Activated CD4-positive, CD25-positive, alpha-beta regulatory T cell (primary cell): ENCODE measurements around the gene E2F8.
"Not testable (repeated sequence)": the region's sequence is repeated elsewhere in the genome, so short reads cannot be mapped to it uniquely, and the experiment has no call there.

ENCODE experiments used
- DNase-seq, 4 experiments: peaks; one replicate each; lab custom pipeline; 2025; lab: John Stamatoyannopoulos, UW

The E2F8 gene, protein sequence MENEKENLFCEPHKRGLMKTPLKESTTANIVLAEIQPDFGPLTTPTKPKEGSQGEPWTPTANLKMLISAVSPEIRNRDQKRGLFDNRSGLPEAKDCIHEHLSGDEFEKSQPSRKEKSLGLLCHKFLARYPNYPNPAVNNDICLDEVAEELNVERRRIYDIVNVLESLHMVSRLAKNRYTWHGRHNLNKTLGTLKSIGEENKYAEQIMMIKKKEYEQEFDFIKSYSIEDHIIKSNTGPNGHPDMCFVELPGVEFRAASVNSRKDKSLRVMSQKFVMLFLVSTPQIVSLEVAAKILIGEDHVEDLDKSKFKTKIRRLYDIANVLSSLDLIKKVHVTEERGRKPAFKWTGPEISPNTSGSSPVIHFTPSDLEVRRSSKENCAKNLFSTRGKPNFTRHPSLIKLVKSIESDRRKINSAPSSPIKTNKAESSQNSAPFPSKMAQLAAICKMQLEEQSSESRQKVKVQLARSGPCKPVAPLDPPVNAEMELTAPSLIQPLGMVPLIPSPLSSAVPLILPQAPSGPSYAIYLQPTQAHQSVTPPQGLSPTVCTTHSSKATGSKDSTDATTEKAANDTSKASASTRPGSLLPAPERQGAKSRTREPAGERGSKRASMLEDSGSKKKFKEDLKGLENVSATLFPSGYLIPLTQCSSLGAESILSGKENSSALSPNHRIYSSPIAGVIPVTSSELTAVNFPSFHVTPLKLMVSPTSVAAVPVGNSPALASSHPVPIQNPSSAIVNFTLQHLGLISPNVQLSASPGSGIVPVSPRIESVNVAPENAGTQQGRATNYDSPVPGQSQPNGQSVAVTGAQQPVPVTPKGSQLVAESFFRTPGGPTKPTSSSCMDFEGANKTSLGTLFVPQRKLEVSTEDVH

DNA sequence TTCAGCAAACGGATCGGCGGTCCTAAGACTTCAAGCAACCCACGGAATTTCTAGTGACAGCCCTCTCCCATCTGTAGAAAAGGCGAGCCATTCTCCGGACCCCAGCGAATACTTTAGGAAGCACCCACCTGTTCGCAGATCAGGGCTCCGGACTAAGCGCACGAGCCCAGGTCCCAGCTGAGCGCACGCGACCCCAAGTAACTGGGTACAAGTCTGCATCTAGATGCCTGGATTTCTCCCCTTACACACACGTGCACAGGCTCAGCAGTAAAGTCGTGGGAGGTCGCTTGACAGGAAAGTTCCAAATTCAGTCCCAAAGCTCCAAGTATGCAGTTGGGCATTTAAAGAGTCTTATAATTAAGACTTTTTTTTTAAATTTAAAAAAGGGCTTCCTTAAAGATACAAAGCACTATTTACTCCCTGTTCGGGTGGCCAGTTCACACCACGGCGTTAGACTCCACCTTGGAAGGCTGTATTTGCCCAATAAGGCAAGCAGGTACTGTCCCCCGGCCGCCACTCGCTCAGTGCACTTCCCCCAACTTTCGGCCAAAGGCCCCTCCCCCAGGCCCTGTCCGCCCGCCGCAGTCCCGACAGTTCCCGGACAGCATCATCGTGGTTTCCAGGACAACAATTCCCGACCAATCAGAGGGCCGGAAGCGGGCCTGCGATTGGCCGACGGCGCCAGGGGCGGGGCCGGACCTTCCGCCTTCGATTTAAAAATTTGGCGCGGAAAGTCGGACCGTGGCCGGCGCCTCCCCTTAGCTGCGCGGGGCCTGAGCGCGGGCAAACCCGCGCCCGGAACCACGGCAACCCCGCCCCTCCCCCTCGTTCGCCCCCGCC is at the start of gene E2F8:
Gene E2F8 (minus strand): TSS at position 526 of the 840 bp plus-strand sequence. CDS start 824 bp downstream, outside the sequence.
- peak; percentile 53 to 69 (median 60) for DNase-seq

DNA sequence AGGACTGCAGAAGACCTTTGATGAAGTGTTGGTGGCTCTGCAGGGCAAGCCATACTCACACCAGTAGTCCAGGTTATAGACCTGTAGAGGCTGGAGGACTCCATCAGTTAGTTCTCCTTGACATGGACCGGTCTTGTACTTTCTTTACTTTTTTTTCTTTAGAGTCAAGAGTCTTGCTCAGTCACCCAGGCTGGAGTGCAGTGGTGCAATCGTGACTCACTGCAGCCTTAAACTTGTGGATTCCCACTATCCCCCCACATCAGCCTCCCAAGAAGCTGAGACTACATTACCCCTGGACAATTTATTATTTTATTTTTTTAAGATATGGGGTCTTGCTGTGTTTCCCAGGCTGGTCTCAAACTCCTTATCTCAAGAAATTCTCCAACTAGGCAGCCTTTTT is 49.6 kb upstream of the E2F8 start:
- DNase-seq: no peak

DNA sequence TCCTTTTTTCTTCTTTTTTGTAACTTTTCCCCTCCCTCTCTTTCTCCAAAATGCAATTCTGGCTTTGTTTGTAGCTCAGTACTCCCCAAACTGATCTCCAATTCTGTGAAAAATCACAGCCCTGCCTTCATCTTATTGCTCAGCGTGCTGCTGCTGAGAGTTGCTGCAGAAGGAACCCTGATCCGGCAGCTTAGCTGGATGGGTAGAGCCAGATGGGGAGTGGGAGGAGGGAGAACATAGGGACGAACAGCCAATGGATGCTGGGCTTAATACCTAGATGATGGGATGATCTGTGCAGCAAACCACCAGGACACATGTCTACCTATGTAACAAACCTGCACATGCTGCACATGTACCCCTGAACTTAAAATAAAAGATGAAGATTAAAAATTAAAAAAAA is 47.5 kb upstream of the E2F8 start:
- DNase-seq: no peak

DNA sequence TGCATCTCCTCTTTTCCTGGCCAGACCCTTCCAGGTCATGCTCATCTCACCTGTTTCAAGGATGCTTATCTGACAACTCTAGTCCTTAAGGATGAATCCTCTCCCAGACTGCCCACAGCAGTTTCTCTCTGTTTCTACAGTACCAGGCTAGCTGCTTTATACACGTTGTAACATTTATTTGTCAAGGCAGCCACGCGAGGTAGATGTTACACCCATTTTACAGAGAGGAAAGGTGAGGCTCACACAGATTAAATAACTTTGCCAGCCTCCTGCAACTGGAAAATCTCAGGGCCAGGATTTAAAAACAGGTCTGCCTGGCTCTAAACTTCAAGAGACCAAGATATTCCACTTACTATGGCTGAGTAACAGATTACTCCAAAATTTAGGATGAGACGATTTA is 45.7 kb upstream of the E2F8 start:
- DNase-seq: no peak

DNA sequence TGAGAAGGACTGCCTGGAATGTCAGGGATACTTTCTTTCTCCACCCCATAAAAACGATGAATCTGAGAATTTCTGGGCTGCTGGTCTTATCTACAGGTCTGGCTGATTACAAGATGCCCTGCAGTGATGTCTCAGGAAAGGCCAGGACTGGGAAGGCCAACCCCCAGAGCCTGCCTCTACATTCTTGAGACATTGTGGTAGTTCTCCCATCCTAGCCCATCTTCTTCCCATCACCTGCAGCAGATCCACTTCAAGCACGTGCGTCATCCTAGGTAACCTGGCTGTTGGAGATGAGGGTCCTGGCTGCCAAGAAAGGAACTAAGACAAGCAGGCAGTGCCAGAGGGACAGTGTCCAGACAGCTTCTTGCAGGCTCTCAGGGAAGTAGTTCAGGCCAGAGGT is 44.1 kb upstream of the E2F8 start:
- no peak for DNase-seq

DNA sequence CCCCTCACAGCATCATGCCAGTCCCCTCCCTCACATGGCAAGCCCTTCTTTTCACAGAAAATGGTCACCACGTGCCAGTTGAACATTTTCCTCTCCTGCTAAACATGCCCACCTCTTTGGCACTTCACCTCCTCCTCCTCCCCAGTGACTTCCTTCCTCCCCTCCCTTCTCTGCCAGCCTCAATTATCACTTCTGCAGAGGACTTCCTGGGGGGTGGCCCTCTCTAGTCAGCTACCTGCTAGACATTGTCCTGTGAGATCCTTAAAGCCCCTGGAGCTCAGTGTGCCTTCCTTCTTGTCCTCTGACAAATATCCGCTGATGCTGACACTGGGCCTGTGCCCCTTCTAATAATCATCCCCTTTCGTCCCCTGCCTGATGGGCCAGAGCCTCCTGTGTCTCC is 43.2 kb upstream of the E2F8 start:
- no peak for DNase-seq

DNA sequence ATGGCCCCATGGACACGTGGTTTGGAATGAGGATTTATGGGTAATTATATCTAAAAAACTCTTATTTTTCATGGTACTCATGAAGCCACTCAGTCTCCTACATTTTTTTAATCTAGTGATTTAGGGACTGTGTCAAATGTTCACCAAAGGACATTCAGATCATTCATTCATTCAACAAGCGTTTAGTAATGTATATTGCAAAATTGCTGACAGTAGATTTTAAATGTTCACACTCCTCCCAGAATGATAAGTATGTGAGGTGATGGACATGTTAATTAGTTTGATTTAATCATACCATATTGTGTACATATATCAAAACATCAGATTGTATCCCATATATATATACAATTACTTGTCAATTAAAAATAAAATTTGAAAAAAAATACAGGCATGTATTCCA is 40.8 kb upstream of the E2F8 start:
- DNase-seq: no peak

DNA sequence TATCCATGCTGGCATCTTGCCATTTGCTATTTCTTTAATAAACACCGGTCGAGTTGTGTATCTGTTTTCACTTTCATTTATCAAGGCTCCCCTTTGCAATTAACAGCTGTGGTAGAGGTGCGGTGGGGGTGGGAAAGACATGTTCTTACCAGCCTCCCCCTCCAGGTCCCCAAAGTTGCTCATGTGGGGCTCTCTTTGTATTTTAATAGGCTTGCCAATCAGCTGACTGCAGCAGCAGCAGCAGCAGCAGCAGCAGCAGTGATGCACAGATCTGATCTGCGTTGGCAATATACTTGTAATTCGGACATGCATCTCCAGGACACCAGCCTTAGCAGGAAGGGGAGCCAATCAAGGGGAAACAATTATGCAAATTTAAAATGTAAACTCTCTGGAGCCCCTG is 40.3 kb upstream of the E2F8 start:
- no peak for DNase-seq

DNA sequence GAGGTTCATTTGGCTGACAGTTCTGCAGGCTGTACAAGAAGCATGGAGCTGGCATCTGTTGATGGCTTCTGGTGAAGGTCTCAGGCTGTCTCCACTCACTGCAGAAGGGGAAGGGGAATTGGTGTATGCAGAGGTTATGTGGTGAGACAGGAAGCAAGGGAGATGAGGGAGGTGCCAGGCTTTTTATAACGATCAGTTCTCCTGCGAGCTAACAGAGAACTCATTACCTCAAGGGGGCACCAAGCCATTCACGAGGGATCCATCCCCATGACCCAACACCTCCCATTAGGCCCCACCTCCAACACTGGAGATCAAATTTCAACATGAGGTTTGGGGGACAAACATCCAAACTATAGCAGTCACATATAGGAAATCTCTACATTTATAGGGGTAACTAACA is 38.7 kb upstream of the E2F8 start:
- no peak for DNase-seq

DNA sequence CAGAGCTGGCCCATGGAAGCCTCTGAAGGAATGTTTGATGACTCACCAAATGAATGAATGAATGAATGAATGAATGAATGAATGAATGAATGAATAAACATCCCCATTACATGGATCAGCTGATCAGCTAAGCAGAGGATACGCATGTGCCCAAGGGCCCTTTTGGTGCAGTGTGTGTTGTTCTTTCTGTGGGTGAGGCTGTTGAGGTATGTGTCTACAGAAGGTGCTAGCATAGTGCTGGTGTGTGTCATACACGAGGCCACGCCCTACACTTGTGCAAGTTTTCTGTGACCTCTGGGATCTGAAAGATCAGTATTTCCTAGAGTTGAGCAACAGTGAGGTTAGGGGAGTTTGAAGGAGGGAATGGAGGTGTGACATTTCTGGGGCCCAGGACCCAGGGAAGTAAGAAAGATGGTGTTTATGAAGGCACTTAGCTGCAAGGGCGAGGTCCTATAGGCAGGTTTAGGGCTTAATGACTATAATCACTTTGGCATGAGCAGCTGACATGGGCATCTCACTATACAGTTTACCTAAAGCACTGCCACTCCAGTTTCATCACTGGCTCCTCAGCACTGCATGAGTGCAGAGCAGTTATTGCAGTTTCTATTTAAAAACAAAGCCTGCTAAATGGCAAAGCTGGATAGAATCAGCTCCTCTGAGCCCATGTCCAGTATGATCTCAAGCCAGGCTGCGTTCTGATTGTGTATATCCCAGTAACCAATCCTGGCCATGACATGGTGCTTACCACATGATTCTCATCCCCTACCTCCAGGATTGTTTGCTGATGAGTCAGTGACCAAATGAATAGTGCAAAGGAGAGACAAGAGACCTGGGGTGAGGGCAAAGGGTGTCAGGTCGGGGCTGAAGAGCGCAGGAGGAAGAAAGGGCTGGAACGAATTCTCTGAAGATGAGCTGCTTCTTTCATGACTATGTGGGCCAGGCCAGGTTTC is 36.4 kb upstream of the E2F8 start:
- no peak for DNase-seq

DNA sequence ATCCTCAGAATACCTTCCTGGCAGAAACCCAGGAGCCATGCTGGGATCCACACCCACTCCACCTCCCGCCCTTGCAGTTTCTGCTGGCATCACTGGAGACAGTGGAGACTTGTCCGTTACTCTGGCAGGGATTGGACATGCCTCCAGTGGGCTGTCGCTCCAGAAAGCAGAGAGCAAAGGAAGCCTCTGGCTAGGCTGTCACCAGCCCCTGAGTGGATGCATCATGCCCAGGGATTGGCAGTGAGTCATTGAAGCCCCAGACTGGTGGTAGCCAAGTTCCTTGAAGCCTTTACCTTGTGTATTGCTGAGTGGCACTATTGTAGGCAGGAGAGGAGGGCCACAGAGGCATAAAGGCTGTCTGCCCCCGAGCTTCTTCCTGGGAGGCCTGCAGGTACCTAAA is 34.8 kb upstream of the E2F8 start:
- no peak for DNase-seq

DNA sequence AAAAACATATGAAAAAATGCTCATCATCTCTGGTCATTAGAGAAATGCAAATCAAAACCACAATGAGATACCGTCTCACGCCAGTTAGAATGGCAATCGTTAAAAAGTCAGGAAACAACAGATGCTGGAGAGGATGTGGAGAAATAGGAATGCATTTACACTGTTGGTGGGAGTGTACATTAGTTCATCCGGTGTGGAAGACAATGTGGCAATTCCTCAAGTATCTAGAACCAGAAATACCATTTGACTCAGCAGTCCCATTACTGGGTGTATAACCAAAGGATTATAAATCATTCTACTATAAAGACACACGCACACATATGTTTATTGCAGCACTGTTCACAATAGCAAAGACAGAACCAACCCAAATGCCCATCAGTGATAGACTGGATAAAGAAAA is 32.5 kb upstream of the E2F8 start:
- not testable (repeated sequence) for DNase-seq

DNA sequence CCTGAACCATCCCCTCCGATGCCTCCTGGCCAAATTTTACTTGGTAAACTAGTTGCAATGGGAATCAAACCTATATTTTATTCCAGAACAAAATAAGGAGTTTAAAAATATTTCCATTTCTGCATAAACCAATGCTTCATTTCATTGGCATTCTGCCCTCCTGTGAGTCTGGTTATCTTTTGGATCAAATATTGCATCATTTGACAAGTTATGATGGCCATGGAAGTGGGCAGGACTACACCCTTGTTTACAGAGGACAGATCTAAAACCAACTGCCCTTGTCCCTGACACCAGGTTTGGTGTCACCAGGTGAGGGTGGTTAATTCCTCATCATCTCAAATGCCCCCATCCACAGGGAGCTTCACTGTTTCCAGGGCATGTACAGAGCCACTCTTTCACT is 28.2 kb upstream of the E2F8 start:
- DNase-seq: no peak

DNA sequence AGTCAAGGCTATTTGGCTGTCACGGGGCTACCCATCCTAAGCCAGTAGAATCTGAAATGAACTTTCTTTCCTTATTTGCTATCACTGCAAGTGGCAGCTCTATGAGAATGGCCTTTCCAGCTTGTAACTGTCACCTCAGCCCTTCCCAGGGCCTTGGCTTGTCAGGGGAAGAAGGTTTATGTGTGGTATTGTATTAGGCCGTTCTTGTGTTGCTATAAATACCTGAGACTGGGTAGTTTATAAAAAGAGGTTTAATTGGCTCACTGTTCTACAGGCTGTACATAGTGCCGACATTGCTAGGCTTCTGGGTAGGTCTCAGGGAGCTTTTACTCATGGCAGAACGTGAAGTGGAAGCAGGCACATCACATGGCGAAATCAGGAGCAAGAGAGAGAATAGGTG is 26.8 kb upstream of the E2F8 start:
- no peak for DNase-seq

DNA sequence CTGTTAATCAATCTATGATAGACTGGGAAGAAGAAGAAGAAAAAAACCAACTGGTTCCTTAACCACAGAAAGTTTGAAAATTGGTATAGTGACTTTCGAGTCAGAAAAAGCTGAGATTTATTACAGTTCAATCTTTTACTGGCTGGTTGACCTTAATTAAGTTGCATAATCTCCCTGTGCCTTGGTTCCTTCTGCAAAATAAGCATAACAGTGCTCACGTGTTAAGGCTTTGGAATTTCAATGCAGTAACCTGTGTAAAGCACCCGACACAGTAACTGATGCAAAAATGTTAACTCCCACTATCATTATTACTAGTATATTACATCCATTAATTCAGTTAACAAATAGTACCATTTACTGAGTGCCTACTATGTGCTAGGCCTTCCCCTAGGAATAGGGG is 22.6 kb upstream of the E2F8 start:
- DNase-seq: no peak

DNA sequence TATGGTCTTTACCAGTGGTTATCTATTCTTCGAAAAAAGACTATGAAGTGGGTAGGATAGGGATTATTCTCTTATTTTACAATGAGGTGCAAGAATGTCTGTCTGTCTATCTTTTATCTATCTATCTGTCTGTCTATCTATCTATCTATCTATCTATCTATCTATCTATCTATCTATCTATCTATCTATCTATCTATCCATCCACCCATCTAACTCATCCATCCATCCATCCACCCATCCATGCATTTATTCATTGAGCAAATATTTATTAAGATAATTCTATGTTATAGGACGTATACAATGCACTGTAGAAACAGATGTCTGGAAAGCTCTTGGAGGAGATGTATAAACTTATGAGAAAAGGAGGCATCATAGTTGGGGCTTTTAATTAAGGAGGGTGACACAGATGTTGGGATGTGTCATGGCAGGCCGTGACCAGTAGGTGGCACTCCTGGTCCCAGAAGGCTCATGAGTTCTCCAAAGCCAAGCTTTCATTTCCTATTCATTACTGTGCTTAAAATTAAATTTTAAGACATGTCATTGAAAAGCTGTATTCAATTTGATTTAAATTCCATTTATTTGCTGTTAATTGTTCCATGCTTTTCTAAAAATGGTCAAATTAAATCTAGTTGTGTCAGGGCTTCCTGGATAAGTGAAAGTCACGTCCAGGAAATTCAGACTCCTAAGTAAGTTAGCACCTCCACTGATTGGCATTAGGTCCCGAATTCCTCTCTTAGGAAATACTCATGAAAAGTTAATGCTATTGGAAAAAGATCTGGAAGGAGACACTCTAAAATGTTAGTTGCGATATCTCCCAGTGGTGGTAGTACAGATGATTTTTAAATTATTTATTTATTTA is 19.0 kb upstream of the E2F8 start:
- peak; percentile 23 to 35 (median 30) for DNase-seq

DNA sequence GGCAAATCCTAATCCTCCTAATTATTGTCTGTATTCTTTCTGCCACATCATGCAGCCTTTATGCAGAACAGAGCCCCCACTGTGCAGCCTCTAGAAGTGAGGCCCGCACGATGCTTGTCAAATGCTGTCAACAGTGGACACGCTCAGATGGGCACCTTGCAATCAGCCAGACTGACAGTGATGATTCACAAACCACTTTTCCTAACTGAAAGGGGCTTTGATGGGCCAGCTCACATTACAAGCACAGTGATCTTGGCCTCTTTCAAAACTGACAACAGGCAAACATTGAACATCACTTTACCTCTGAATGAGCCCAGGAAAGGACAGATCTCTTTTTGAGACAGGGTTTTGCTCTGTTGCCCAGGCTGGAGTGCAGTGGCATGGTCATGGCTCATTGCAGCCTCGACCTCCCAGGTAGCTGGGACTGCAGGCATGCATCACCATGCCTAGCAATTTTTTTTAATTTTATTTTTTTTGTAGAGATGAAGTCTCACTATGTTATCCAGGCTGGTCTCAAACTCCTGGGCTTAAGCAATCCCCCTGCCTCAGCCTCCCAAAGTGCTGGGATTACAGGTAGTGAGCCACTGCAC is 18.0 kb upstream of the E2F8 start:
- no peak for DNase-seq

DNA sequence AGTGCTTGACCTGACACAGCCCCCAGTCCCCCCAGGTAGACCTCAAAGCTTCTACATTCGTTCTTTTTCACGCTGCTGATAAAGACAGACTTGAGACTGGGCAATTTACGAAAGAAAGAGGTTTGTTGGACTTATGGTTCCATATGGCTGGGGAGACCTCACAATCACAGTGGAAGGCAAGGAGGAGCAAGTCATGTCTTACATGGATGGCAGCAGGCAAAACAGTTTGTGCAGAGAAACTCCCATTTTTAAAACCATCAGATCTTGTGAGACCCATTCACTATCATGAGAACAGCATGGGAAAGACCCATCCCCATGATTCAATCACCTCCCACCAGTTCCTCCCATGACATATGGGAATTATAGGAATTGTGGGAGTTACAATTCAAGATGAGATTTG is 13.7 kb upstream of the E2F8 start:
- DNase-seq: not testable (repeated sequence)

DNA sequence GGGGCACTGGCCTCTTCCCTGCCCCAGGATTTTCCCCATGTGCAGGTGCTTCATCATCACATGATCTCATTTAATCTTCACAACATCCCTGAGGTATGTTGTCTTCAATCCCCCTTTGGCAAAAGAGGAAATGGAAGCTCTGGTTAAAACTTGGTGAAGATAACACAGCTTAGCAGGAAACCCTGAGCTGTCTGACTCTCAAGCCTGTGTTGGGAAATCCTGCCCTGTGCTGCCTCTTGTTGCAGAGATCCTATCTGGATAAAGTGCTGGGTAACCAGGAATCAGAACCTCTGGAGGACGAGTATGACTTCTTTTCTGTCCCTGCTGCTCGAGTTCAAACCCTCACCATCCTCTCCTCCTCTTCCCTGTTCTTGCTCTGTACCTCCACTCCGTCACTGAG is 13.1 kb upstream of the E2F8 start:
- no peak for DNase-seq
